Keratinocyte (primary cell): Measurements from ENCODE around the gene SLAIN2.

Experiments
- EZH2 ChIP-seq: IDR thresholded peaks from one replicate; pipeline ENCODE4 v1.6.1; 2012; ENCODE audit warnings: inconsistent platforms, mild to moderate bottlenecking, low read length, moderate library complexity
- TF ChIP-seq, protein P1 (sequence below), 3 experiments: IDR thresholded peaks in 1 of 3; conservative IDR thresholded peaks in 1 of 3; optimal IDR thresholded peaks in 1 of 3; 2 replicates in 2 of 3; 3 replicates in 1 of 3; pipeline versions ENCODE3 to v1.5.1; 2011; ENCODE audit warnings: low read length in 3 of 3, mild to moderate bottlenecking in 3 of 3, moderate library complexity in 2 of 3, control low read depth in 1 of 3, inconsistent platforms in 1 of 3; ENCODE audit not compliant: insufficient read depth in 2 of 3; ENCODE audit errors: extremely low read depth in 1 of 3

DNA sequence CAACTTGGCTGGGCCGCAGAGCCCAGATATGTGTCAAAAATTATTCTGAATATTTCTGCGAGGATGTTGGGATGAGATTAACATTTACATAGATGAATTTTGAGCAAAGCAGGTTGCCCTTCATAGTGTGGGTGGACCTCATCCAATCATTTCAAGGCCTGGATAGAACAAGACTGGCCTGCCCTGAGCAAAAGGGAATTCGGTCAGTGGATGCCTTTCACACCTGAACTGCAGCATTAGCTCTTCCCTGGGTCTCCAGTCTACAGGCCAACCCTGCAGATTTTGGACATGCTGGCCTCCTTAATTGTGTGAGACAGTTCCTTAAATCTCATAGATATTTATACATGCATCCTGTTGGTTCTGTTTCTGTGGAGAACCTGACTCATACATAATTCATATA lies 109.4 kb downstream of the SLAIN2 start:
- TF ChIP-seq, protein P1, sequence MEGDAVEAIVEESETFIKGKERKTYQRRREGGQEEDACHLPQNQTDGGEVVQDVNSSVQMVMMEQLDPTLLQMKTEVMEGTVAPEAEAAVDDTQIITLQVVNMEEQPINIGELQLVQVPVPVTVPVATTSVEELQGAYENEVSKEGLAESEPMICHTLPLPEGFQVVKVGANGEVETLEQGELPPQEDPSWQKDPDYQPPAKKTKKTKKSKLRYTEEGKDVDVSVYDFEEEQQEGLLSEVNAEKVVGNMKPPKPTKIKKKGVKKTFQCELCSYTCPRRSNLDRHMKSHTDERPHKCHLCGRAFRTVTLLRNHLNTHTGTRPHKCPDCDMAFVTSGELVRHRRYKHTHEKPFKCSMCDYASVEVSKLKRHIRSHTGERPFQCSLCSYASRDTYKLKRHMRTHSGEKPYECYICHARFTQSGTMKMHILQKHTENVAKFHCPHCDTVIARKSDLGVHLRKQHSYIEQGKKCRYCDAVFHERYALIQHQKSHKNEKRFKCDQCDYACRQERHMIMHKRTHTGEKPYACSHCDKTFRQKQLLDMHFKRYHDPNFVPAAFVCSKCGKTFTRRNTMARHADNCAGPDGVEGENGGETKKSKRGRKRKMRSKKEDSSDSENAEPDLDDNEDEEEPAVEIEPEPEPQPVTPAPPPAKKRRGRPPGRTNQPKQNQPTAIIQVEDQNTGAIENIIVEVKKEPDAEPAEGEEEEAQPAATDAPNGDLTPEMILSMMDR (optimal IDR thresholded peaks at IDR 0.05 in 1 of 3, IDR thresholded peaks at IDR 0.05 in 1 of 3, conservative IDR thresholded peaks at IDR 0.05 in 1 of 3; ENCODE audit: extremely low read depth in 1 of 3, insufficient read depth in 2 of 3, low read length in 3 of 3) = no peak
- no peak for TF ChIP-seq EZH2
